ENCODE data around the gene CCDC158.

GRCh38 chr4:76449833-76450232 lies 28.9 kb upstream of the CCDC158 start:
- no peak for TF ChIP-seq CTCF (IDR thresholded peaks at IDR 0.05)
- TF ChIP-seq EZH2 (IDR thresholded peaks at IDR 0.05; ENCODE audit: borderline replicate concordance, insufficient read depth, low read depth, low read length, poor library complexity, severe bottlenecking) = no peak

Measured in B cell (primary cell).